Large intestine (tissue), 3 donors: ENCODE measurements around the gene SLC19A1. TPM values are rescaled to one million over a fixed set of nuclear protein-coding genes. Genes with fewer than 3 reads are reported as not detected.
A peak's percentile ranks its signal among the peaks of the same experiment; 100 is the strongest.

Experiments
- DNase-seq, 2 donors: peaks; one replicate each; pipeline versions ENCODE4 v3.0.0 to v3.0.0-alpha.2; 2013
- H3K27ac ChIP-seq: one replicate; pipeline ENCODE4 v1.5.1; 2013; ENCODE audit warnings: low read length
- H3K27me3 ChIP-seq: 2 replicates; pipeline ENCODE4 v1.6.1; 2013; ENCODE audit warnings: low read length; ENCODE audit not compliant: control insufficient read depth, insufficient read depth
- H3K36me3 ChIP-seq: 2 replicates; pipeline ENCODE4 v1.6.1; 2013; ENCODE audit warnings: low read length; ENCODE audit not compliant: control insufficient read depth, insufficient read depth
- H3K4me1 ChIP-seq: one replicate; pipeline ENCODE4 v1.6.1; 2013; ENCODE audit warnings: low read length; ENCODE audit not compliant: control insufficient read depth, insufficient read depth
- H3K4me3 ChIP-seq: one replicate; pipeline ENCODE4 v1.5.1; 2013; ENCODE audit warnings: low read length
- H3K9me3 ChIP-seq: one replicate; pipeline ENCODE4 v1.6.1; 2013; ENCODE audit warnings: mild to moderate bottlenecking, low read depth, low read length, moderate library complexity; ENCODE audit not compliant: control insufficient read depth
- WGBS: methylation state at CpG from one replicate; pipeline ENCODE4 v1.1.5; 2013; ENCODE audit warnings: low lambda C conversion rate; ENCODE audit not compliant: insufficient coverage; 5-methylcytosine and 5-hydroxymethylcytosine counted together
- polyA plus RNA-seq: library from polyadenylated mRNA; unstranded; fragments of 120-200 nt; gene quantifications from one replicate; pipeline ENCODE4 v1.2.1, GENCODE V29; 2013

Gene SLC19A1
- polyA plus RNA-seq, 1 donor, result 22.1 TPM

GRCh38 chr21:45459171-45460010 is 82.8 kb downstream of the SLC19A1 start:
- no CpG with 5 or more reads among the region's 23 CpGs for WGBS
- DNase-seq, result peak; percentile 42 to 54
- Histone ChIP-seq H3K36me3 (no peaks in the 10 kb centered on the region), H3K9me3 (peaks cover 11% of the 10 kb centered on the region), H3K4me1 (peaks cover 2% of the 10 kb centered on the region), H3K4me3 (no peak overlapping the region), H3K27ac (no peak overlapping the region), H3K27me3 (no peaks in the 10 kb centered on the region)

GRCh38 chr21:45458281-45459170 is 83.7 kb downstream of the SLC19A1 start:
- WGBS, result no CpG with 5 or more reads among the region's 30 CpGs
- Histone ChIP-seq H3K27ac (no peak overlapping the region), H3K27me3 (no peaks in the 10 kb centered on the region), H3K9me3 (peaks cover 11% of the 10 kb centered on the region), H3K4me3 (no peak overlapping the region), H3K36me3 (no peaks in the 10 kb centered on the region), H3K4me1 (peaks cover 2% of the 10 kb centered on the region)
- no peak for DNase-seq

GRCh38 chr21:45457832-45458172 is 84.4 kb downstream of the SLC19A1 start:
- DNase-seq, result no peak
- Histone ChIP-seq H3K4me3 (no peak overlapping the region), H3K36me3 (no peaks in the 10 kb centered on the region), H3K27me3 (no peaks in the 10 kb centered on the region), H3K4me1 (peaks cover 2% of the 10 kb centered on the region), H3K9me3 (peaks cover 11% of the 10 kb centered on the region), H3K27ac (no peak overlapping the region)
- WGBS, result no CpG with 5 or more reads among the region's 9 CpGs

GRCh38 chr21:45457161-45457831 is 84.9 kb downstream of the SLC19A1 start:
- Histone ChIP-seq H3K4me3 (no peak overlapping the region), H3K27ac (no peak overlapping the region), H3K9me3 (peaks cover 11% of the 10 kb centered on the region), H3K4me1 (peaks cover 2% of the 10 kb centered on the region), H3K36me3 (no peaks in the 10 kb centered on the region), H3K27me3 (no peaks in the 10 kb centered on the region)
- no CpG with 5 or more reads among the region's 25 CpGs for WGBS
- DNase-seq, result no peak

GRCh38 chr21:45456584-45457160 is 85.6 kb downstream of the SLC19A1 start:
- Histone ChIP-seq H3K27me3 (no peaks in the 10 kb centered on the region), H3K4me1 (peaks cover 2% of the 10 kb centered on the region), H3K36me3 (no peaks in the 10 kb centered on the region), H3K4me3 (no peak overlapping the region), H3K27ac (no peak overlapping the region), H3K9me3 (peaks cover 11% of the 10 kb centered on the region)
- WGBS, result no CpG with 5 or more reads among the region's 38 CpGs
- DNase-seq, result no peak

GRCh38 chr21:45455674-45456583 is 86.3 kb downstream of the SLC19A1 start:
- no peak overlapping the region for H3K4me3 ChIP-seq
- H3K27ac ChIP-seq, result no peak overlapping the region
- H3K27me3 ChIP-seq, result no peaks in the 10 kb centered on the region
- no CpG with 5 or more reads among the region's 47 CpGs for WGBS
- no peaks in the 10 kb centered on the region for H3K36me3 ChIP-seq
- DNase-seq, result no peak
- peaks cover 2% of the 10 kb centered on the region for H3K4me1 ChIP-seq
- H3K9me3 ChIP-seq, result peaks cover 5% of the 10 kb centered on the region

- Histone ChIP-seq H3K27ac (no peak overlapping the region), H3K27me3 (no peaks in the 10 kb centered on the region), H3K4me3 (no peak overlapping the region), H3K4me1 (peaks cover 2% of the 10 kb centered on the region), H3K36me3 (no peaks in the 10 kb centered on the region), H3K9me3 (peaks cover 2% of the 10 kb centered on the region)
- no CpG with 5 or more reads among the region's 23 CpGs for WGBS
- DNase-seq, result no peak
Measured at GRCh38 chr21:45454926-45455673, 87.1 kb downstream of the SLC19A1 start.

DNA sequence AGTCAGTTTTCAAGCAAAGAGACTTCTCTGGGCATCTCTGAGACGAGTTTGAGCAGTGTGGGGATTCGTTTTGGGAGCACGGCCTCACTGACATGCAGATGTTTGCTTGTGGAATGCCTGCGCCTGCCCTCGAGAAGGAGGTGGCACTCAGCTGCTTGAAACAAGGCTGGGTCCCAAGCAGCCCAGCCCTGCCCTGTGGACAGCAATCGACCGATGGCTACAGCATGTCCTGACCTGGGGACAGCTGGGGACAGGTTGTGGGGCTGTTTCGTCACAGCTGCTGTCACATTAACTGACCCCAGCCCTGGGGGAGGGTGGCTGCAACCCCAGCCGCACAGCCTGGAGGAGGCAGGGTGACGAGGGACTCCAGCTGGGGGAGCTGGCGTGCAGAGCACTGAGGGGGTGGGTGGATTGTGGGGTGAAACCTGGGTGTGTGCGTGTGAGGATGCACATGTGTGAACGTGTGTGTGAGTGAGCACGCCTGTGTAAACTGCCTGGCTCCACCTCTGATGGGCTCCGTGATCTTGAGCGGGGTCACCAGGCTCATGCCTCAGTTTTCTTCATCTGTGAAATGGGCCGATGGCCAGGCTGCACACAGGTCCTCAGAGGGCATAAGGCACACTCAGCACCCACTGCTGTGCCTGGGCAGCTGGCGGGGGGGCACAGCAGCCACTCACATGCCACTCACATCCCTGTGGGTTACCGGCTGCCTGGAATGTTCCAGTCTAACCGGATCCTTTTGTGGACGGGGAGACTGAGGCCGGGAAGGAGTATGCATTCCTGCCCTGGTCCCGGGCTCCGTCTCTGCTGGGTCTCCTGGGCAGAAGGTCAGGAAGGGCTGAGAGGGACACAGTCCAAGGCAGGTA is 87.9 kb downstream of the SLC19A1 start:
- no CpG with 5 or more reads among the region's 24 CpGs for WGBS
- H3K36me3 ChIP-seq, result no peaks in the 10 kb centered on the region
- H3K27ac ChIP-seq, result no peak overlapping the region
- no peaks in the 10 kb centered on the region for H3K27me3 ChIP-seq
- no peak overlapping the region for H3K4me3 ChIP-seq
- no peak for DNase-seq
- no peaks in the 10 kb centered on the region for H3K9me3 ChIP-seq
- no peaks in the 10 kb centered on the region for H3K4me1 ChIP-seq
